HG03521 (cell line): ENCODE results near the gene FOXL3.

Experiments used
- ATAC-seq: cut with Tn5 transposase; IDR thresholded peaks from one replicate; pipeline ENCODE4 v1.9.1; 2021; ENCODE audit warnings: mild to moderate bottlenecking, moderate library complexity; ENCODE audit not compliant: unreplicated experiment

The FOXL3 gene

GRCh38 chr7:300546-301290 lies 10.7 kb downstream of the FOXL3 start:
- ATAC-seq, result no peak

- no peak for ATAC-seq
Observed at GRCh38 chr7:301291-302053, 11.5 kb downstream of the FOXL3 start.

DNA sequence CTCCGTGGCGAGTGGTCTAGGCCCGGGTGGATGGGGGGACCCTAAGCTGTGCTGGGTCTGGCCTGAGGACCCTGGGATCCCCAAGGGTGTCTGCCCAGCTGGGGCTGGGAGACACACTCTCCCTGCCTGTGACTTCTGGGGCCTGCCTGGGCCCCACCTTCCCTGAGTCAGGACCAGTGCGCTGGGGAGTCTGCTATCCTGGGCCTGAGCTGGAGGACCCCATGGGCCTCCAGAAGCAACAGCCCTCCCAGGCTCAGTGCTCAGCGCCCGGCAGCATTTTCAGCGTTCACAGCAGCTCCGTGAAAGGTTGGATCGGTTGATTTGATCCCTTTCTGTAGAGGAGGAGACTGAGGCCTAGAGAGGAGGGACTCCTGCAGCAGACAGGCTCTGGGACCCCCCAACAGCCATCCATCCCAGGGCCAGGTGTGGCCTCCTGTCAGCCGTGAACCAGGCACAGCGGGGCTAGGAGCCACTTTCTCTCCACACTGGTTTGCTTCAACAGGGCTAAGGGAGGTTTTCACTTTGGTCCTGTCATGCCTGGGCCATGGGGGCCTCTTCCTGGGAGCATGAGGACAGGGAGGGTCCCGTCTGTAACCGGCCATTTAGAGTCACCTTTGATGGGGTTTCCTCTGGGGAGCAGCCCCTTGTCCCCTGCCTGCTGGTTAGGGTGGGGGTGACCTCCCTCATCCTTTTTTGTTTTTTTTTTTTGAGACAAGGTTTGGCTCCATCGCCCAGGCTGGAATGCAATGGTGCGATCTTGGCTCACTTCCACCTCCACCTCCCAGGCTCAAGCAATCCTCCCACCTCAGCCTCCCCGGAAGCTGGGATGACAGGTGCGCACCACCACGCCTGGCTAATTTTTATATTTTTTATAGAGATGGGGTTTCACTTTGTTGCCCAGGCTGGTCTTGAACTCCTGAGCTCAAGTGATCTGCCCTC lies 12.4 kb downstream of the FOXL3 start:
- ATAC-seq, result no peak

GRCh38 chr7:303425-303824 lies 13.5 kb downstream of the FOXL3 start:
- no peak for ATAC-seq

- ATAC-seq, result no peak
Observed at GRCh38 chr7:303884-304573, 14.1 kb downstream of the FOXL3 start.

DNA sequence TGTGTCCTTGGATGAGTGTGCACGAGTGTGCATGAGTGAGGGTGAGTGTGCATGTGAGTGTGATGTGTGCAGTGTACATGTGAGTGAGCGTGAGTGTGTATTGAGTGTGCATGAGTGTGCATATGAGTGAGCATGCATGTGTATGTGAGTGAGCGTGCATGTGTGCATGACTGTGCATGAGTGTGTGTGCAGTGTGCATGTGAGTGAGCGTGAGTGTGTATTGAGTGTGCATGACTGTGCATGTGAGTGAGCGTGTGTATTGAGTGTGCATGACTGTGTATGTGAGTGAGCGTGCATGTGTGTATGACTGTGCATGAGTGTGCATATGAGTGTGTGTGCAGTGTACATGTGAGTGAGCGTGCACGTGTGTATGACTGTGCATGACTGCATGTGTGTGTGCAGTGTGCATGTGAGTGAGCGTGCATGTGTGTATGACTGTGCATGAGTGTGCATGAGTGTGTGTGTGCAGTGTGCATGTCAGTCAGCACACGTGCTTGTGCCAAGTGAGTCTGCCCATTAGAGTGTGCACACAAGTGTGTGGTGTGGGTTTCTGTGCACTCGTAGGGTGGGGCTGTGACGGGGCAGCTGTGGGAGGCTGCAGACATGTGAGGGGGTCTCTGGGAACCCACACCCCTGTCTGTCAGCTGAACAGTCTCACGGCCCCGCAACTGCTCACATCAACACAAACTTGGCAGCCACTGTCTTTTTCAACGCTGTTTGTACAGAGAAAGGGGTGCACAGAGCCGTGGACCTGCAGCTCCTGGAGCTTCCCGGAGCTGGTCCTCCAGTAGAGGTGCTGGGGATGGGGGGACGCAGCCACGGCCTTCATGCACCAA lies 14.8 kb downstream of the FOXL3 start:
- no peak for ATAC-seq

GRCh38 chr7:305410-306151 lies 15.6 kb downstream of the FOXL3 start:
- no peak for ATAC-seq

DNA sequence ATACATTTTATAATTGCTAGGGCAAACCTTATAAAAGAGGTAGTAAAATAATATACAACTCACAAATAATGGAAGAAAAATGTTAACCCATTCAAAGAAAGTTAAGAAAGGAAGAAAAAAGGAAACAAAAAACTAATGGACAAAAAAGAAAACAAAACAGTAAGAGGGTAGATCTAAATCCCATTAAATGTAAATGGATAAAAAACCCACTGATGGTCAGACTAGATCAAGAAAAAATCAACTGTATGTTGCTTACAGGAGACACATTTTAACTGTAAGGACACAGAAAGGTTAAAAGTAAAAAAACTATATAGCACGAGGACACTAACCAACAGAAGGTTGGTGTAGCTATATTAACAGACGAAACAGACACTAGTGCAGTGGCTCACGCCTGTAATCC lies 18.0 kb downstream of the FOXL3 start:
- no peak for ATAC-seq

- no peak for ATAC-seq
Observed at GRCh38 chr7:309586-310228, 19.7 kb downstream of the FOXL3 start.

- no peak for ATAC-seq
Observed at GRCh38 chr7:311131-311680, 21.2 kb downstream of the FOXL3 start.

GRCh38 chr7:311796-312195 lies 21.8 kb downstream of the FOXL3 start:
- ATAC-seq, result no peak

DNA sequence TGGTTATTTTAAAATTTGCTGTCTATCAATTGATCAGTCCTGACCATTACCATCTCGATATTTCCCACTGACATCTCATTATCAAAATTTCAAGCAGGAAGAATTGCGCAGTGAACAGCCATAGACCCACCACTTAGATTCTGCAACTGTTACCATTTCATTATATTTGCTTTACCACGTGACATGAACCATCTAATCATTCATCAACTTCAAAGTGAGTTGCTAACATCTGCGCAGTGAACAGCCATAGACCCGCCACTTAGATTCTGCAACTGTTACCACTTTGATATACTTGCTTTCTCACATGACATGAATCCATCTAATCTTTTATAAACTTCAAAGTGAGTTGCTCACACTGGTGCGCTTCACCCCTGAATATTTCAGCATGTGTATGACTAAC lies 22.5 kb downstream of the FOXL3 start:
- no peak for ATAC-seq

DNA sequence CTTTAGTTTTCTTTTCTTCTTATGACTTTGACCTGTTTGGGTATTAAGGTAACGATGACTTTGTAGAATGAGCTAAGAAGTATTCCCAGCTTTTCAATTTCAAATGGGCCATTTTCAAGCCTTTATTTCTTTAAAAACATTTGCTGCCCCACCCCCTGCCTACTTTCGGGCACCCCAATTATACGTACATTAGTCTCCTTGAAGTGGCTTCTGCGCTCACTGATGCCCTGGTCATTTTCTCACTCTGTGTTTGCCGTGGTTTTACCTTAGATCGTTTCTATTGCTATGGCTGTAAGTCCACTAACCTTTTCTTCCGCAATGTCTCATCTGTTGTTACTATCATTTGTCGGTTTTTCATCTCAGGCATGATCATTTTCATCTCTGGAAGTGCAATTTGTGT lies 24.9 kb downstream of the FOXL3 start:
- no peak for ATAC-seq

DNA sequence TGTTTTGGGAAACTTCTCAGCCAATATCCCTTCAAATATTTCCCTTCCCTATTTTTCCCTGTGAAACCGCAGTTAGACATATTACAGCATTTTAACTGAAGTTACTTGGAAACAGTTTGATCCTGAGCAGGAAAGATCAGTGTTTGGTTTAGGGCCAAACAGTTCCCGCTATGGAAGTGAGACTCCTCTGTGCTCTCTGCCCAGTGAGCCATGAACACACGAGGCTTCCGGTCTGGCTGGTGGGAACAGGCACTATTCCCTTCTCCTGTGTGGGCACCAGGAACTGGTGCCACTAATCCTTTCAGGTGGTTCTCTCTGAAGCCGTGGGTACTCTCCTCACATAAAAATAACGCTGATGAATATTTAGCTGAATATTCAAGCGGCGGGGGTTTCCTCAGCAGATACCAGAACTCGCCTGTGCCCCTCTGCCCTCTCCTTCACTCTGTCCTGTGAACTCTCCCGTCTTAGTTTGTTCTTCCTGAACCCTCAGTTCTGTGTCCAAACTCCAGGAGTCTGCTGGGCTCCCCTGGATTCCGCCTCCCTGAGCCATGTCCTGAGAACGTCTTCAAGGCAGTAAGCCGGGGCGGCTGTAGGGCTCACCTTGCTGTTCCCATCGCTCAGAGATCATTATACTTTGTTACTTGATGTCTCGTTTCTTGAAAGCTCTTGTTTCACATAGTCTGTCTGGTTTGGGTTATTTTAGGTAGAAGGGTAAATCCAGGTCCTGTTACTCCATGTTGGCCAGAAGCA lies 25.7 kb downstream of the FOXL3 start:
- no peak for ATAC-seq

DNA sequence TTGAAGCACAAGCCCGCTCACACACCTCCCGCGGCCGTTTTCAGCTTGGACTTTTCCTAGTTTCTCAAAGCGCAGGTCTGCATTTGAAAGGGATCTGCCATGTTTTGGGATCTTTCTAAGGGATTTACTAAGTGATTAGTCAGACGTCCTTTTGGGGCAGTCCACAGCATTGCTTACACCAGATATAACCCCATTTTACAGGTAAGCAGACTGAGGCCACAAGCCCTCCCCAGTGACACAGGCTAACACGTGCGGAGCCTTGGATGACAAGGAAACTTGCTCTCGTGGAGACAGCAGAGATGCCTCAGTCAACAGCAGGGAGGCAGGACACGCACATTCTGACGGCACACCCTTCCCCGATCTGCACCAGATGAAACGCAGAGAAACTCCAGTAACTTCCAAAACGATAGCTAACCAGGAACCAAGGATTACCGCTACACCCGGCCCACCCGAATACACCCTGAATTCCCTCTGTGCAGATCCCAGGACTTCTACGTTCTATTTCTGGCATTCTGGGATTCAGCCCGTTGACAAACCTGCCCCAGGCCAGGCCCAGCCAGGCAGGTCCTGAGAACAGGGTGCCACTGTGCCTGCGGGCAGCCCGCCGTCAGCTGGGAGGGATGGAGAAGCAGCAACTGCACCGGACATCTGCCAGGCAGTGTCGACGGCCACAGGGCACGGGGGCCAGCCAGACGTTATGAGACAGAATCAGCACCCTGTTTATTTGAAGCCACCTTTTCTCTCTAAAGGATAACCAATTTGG lies 27.9 kb downstream of the FOXL3 start:
- ATAC-seq, result no peak

DNA sequence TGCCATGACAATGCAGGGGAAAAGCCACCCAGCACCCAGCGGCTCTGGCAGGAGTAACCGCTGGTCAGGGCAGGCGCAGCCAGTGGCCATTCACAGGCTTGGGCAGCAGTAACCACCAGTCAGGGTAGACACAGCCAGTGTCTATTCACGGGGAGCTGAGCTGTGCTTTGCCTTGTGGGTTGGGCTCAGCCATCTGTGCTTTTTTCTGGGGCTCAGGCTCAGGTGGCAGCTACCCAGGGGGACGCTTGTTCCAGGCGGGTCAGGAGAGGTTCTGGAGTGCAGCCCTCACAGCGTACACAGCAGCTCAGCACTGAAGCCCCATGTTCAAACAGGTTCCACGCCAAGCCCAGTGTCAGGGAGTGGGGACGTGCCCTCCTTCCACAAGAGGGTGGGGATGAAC lies 28.5 kb downstream of the FOXL3 start:
- ATAC-seq, result no peak
